Measurements from ENCODE around the gene NR6A1. TPM values are rescaled to one million over a fixed set of nuclear protein-coding genes. Genes with fewer than 3 reads are reported as not detected.
A peak's percentile ranks its signal among the peaks of the same experiment; 100 is the strongest.

NR6A1 gene
- total RNA-seq, 1 experiment from 2014 or later: 0.91 TPM

DNA sequence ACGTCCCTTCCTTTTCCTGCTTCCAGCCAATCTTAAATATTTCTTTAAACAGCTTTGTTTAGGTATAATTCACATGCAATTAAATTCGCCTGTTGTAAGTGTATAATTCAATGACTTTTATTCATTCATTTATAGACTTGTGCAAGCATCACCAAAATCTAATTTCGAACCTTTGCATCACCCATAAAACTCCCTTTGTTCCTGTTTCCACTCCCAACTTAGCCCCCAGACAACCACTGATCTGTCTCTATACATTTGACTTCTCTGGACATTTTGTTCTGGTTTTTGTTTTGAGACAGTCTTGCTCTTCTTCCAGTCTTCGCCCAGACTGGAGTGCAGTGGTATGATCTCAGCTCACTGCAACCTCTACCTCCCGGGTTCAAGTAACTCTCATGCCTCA lies 71.5 kb downstream of the NR6A1 start:
- POLR2A ChIA-PET: interaction anchor here (1.1 to 2.5 kb wide), 5 partner anchors 18 to 54 kb away, joined by 3 to 11 read pairs (median 6); no protein-coding TSS in a partner anchor
- intact Hi-C loops (cut with micrococcal nuclease): no loop called here
- no peaks in the 10 kb centered on the region for H3K36me3 Mint-ChIP-seq (ENCODE audit: insufficient read depth, unreplicated experiment)
- H3K9me3 Mint-ChIP-seq (ENCODE audit: unreplicated experiment): no peaks in the 10 kb centered on the region
- no peaks in the 10 kb centered on the region for H3K27me3 Mint-ChIP-seq (ENCODE audit: insufficient read depth, unreplicated experiment)
- DNase-seq (ENCODE audit: unreplicated experiment): no peak
- no TSS peak for BruUV-seq (replicated peaks)
- CTCF ChIA-PET: interaction anchor here (0.7 to 3.5 kb wide), 5 partner anchors 12 to 921 kb away, joined by 3 to 26 read pairs (median 4); no protein-coding TSS in a partner anchor
- peaks cover 30% of the 10 kb centered on the region for H3K4me1 Mint-ChIP-seq (ENCODE audit: insufficient read depth, unreplicated experiment)
- H3K27ac Mint-ChIP-seq (ENCODE audit: low read depth, unreplicated experiment): no peak overlapping the region
- no peak overlapping the region for H3K4me3 Mint-ChIP-seq (ENCODE audit: unreplicated experiment)
- TF ChIP-seq, protein P1, sequence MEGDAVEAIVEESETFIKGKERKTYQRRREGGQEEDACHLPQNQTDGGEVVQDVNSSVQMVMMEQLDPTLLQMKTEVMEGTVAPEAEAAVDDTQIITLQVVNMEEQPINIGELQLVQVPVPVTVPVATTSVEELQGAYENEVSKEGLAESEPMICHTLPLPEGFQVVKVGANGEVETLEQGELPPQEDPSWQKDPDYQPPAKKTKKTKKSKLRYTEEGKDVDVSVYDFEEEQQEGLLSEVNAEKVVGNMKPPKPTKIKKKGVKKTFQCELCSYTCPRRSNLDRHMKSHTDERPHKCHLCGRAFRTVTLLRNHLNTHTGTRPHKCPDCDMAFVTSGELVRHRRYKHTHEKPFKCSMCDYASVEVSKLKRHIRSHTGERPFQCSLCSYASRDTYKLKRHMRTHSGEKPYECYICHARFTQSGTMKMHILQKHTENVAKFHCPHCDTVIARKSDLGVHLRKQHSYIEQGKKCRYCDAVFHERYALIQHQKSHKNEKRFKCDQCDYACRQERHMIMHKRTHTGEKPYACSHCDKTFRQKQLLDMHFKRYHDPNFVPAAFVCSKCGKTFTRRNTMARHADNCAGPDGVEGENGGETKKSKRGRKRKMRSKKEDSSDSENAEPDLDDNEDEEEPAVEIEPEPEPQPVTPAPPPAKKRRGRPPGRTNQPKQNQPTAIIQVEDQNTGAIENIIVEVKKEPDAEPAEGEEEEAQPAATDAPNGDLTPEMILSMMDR (IDR thresholded peaks at IDR 0.05; ENCODE audit: unreplicated experiment): no peak

DNA sequence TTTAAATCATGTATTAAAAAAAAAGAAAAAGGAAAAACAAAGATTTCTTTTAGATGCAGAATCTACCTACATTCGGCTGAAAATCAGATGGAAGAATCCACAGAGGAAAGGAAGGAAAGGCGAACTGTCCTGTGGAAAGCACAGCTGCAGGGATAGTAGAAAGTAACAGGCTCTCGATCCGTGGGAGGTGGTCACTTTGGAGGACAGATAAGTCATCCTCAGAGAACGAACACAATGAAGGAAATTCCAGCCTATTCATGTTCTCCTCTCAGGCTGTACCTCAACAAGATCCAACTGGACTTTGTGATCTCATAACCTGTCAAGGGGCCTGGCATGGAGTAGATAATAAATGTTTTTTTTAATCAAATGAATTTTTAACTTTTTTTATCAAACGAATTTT lies 72.8 kb downstream of the NR6A1 start:
- CTCF ChIA-PET: interaction anchor here (0.7 to 3.5 kb wide), 3 partner anchors 13 to 134 kb away, joined by 4 to 26 read pairs (median 4); no protein-coding TSS in a partner anchor
- peaks cover 30% of the 10 kb centered on the region for H3K4me1 Mint-ChIP-seq (ENCODE audit: insufficient read depth, unreplicated experiment)
- intact Hi-C loops (cut with micrococcal nuclease): no loop called here

DNA sequence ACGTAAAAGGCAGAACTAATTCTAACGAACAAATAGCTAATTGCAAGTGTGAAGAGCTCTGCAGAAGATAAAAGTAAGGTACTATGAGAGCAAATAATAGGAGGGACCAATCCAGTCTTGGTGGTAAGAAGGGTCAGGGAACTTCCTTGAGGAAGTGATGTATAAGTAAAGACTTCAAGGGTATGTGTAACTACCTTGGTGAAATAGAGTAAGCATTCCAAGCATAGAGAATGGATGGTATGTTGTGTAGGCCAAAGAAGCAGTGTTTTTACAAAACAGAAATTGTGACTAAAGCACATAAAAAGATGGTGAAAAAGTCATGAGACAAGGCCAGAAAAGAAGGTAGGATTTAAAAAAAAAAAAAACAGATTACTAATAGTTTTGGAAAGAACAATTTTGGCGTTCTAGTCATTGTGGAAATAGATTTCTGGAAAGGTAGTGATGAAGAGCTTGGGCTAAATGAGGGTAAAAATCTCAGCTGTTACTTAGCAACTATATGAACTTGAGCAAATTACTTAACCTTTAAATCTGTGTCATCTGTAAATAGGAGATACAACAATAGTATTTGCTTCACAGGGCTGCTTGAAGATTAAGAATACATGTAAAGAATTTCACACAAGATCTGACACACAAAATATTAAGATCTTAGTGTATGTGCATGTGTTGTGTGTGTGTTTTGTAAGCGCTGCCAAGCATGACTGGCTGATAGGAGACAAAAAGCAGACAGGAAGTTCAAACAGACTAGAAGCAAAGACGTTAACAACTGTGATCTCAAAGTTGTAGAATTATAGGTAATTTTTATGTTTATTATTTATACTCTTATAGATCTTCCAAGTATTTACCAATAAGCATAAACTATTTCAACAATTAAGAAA lies 73.5 kb downstream of the NR6A1 start:
- Mint-ChIP-seq H3K27me3 (ENCODE audit: insufficient read depth, unreplicated experiment) (no peaks in the 10 kb centered on the region), H3K4me1 (ENCODE audit: insufficient read depth, unreplicated experiment) (peaks cover 30% of the 10 kb centered on the region), H3K4me3 (ENCODE audit: unreplicated experiment) (peak overlapping the region; percentile 21), H3K36me3 (ENCODE audit: insufficient read depth, unreplicated experiment) (no peaks in the 10 kb centered on the region), H3K27ac (ENCODE audit: low read depth, unreplicated experiment) (no peak overlapping the region), H3K9me3 (ENCODE audit: unreplicated experiment) (no peaks in the 10 kb centered on the region)
- ChIA-PET POLR2A (interaction anchor here (0.7 to 2.5 kb wide), 8 partner anchors 11 to 146 kb away, joined by 3 to 11 read pairs (median 4); no protein-coding TSS in a partner anchor), CTCF (interaction anchor here (0.6 to 1.8 kb wide), 6 partner anchors 11 to 81 kb away, joined by 3 to 12 read pairs (median 4); no protein-coding TSS in a partner anchor)
- intact Hi-C loops (cut with micrococcal nuclease): no loop called here
- no TSS peak for BruUV-seq (replicated peaks)
- TF ChIP-seq, protein P1 (IDR thresholded peaks at IDR 0.05; ENCODE audit: unreplicated experiment): no peak
- no peak for DNase-seq (ENCODE audit: unreplicated experiment)

More for the DNA sequence above, 72.8 kb downstream of the NR6A1 start:
- peak overlapping the region; percentile 39 for H3K27ac Mint-ChIP-seq (ENCODE audit: low read depth, unreplicated experiment)
- no peaks in the 10 kb centered on the region for H3K27me3 Mint-ChIP-seq (ENCODE audit: insufficient read depth, unreplicated experiment)
- H3K36me3 Mint-ChIP-seq (ENCODE audit: insufficient read depth, unreplicated experiment): no peaks in the 10 kb centered on the region
- peak; percentile 45 for DNase-seq (ENCODE audit: unreplicated experiment)
- BruUV-seq (replicated peaks): no TSS peak
- H3K4me3 Mint-ChIP-seq (ENCODE audit: unreplicated experiment): peak overlapping the region; percentile 21
- POLR2A ChIA-PET: interaction anchor here (0.9 to 2.5 kb wide), 8 partner anchors 10 to 147 kb away, joined by 3 to 11 read pairs (median 4); no protein-coding TSS in a partner anchor
- H3K9me3 Mint-ChIP-seq (ENCODE audit: unreplicated experiment): no peaks in the 10 kb centered on the region
- TF ChIP-seq, protein P1 (IDR thresholded peaks at IDR 0.05; ENCODE audit: unreplicated experiment): no peak

DNA sequence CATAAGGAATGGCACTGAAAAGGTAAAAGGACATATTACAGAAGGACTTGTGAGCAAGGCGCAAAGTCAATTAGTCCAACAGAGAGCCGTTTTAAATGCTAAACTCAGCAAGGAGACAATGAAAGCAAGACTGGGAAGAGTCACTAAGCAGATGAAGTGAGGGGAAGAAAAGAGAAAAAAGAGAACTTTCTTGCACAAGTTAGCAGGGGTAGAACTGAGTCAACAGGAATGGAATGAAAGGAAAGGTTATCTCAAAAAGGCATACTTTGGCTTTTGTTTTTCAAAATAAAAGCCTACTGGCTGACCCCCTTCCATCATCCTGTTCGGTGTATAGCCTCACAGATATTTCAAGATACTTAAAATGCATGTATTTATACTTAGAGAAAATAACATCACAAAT lies 75.0 kb downstream of the NR6A1 start:
- BruUV-seq (replicated peaks): no TSS peak
- Mint-ChIP-seq H3K4me1 (ENCODE audit: insufficient read depth, unreplicated experiment) (peaks cover 30% of the 10 kb centered on the region), H3K9me3 (ENCODE audit: unreplicated experiment) (no peaks in the 10 kb centered on the region), H3K27ac (ENCODE audit: low read depth, unreplicated experiment) (no peak overlapping the region), H3K36me3 (ENCODE audit: insufficient read depth, unreplicated experiment) (no peaks in the 10 kb centered on the region), H3K4me3 (ENCODE audit: unreplicated experiment) (no peak overlapping the region), H3K27me3 (ENCODE audit: insufficient read depth, unreplicated experiment) (no peaks in the 10 kb centered on the region)
- POLR2A ChIA-PET: no interaction called here
- intact Hi-C loops (cut with micrococcal nuclease): no loop called here
- CTCF ChIA-PET: interaction anchor here (1.8 kb wide), 1 partner anchor 80 kb away, joined by 12 read pairs; no protein-coding TSS in a partner anchor
- DNase-seq (ENCODE audit: unreplicated experiment): no peak
- TF ChIP-seq, protein P1 (IDR thresholded peaks at IDR 0.05; ENCODE audit: unreplicated experiment): no peak
